Measurements from ENCODE around the gene CRTC3. TPM values are rescaled to one million over a fixed set of nuclear protein-coding genes. Genes with fewer than 3 reads are reported as not detected.
"Not testable (repeated sequence)": the region's sequence is repeated elsewhere in the genome, so short reads cannot be mapped to it uniquely, and the experiment has no call there.

Gene CRTC3
- total RNA-seq, 1 donor = 17.2 TPM

DNA sequence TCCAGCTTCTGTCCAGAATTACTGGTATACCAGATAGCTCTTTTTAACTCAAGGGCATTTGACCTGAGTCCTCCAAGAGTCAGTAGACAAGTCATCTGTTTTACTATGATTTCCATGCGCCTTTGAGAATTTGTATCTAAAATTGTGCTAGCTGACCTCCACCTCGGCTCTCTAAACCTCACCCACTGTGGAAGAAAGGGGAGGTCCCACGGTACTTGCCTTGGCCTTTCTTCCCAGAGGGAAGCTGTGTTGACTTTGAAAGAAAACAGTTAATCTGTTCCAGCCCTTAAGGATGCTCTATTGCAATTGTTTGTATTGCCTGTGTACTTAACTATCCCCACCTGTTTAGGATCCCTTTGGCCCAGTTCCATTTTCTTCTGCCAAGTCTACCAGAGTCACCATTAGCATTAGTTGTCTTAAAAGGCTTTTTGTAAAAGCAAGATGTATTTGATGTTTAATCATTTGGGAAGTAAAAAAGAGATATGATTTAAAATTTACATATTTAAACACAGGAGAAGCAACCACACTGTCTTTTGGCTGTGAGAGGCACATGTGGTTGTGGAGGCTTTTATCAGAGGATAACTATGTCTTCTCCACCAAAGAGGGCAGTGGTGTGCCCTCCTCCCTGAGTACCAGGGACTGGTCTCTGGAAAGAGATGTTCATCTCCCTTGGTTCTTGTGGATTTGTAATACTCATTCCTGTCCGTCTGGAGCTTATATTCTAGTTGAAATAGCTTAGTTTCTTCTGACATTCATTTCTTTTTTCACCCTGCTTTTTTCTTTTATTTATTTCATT lies 88.8 kb downstream of the CRTC3 start:
- DNase-seq (ENCODE audit: low read depth in 2 of 3, low spot score in 2 of 3) = no peak

DNA sequence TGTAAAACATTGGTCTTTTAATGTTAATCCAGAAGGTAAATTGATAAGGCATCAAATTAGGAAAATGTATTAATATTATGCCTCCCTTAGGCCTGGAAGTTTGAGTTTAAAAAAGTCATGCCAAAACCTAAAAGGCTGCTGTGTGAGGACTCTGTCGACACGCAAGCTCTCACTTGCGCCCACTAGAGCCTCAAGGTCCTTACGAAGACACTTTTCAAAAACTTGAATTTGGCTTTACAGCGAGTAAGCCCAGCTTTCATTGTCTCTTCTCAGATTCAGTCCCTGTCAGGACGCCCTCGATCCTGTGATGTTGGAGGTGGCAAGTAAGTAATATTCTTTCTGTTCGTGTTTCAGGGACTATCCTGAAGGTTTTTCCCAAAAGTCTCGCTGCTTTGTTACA lies 89.7 kb downstream of the CRTC3 start:
- no peak for DNase-seq (ENCODE audit: low read depth in 2 of 3, low spot score in 2 of 3)

DNA sequence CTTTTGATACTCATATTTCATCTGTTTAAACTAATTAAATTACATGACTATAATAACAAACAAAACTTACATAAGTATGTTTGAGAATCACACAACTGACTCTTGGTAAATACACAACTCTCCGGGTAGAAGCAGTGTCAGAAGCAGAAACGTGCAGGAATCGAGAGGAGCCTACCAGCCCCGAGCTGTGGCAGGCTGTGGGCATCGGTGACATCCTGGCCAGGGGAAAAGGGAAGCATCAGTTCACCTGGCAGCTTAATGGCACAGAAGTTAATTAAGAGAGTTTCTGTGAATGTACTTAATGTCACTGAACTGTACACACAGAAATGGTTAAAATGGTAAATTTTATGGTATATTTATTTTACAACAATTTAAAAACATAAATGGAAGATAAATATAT lies 90.2 kb downstream of the CRTC3 start:
- DNase-seq (ENCODE audit: low read depth in 2 of 3, low spot score in 2 of 3) = peak in 1 of 3 donors; percentile 9

DNA sequence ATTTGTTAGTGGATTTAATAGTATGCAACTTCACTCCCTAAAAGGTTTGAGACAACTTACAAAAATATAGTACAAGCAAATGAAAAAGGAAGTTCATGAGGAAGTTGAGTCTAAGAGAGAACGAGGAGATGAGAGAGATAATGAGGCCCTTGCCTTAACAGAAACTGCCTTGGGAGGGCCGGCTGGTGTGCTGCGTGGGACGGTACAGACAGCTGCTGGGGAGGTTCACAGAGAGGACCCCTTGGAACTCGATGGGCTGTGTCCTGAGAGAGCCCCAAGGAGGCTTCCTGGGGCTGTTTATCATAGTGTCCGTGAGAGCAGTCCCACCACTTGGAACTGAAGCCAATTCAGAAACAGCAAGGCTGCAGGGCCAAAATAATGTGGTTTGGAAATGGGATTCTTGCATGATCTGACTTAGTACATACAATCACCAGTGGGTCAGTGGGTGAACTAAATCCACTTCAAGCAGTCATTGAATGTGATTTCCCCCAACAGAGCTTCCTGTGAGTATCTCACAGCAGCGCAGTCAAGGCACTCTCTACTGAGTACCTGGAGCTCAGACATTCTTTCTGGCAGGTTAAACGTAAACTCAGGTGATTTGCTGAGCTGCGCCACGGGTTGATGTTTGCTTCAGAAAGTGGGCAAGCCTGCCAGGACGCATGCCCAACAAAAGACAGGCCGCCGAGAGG lies 90.8 kb downstream of the CRTC3 start:
- peak in 1 of 3 donors; percentile 71 for DNase-seq (ENCODE audit: low read depth in 2 of 3, low spot score in 2 of 3)

DNA sequence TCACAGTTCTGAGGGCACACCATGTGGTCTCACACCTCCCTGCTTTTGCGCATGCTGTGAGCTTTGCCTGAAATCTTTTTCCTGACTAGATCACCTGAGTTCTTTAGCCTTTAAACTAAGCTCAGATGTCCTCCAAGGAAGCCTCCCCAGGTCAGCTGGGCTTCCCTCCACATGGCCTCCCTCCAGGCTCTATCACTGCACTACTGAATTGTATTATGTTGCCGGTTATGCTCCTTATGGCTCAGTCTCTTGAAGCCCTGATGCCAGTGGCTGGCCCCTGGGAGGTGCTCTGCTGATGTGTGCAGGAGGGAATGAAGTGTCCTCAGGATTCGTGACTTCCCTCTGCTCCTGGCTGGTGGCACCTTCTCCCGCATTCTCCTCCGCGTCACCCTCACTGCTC lies 94.1 kb downstream of the CRTC3 start:
- no peak for DNase-seq (ENCODE audit: low read depth in 2 of 3, low spot score in 2 of 3)

DNA sequence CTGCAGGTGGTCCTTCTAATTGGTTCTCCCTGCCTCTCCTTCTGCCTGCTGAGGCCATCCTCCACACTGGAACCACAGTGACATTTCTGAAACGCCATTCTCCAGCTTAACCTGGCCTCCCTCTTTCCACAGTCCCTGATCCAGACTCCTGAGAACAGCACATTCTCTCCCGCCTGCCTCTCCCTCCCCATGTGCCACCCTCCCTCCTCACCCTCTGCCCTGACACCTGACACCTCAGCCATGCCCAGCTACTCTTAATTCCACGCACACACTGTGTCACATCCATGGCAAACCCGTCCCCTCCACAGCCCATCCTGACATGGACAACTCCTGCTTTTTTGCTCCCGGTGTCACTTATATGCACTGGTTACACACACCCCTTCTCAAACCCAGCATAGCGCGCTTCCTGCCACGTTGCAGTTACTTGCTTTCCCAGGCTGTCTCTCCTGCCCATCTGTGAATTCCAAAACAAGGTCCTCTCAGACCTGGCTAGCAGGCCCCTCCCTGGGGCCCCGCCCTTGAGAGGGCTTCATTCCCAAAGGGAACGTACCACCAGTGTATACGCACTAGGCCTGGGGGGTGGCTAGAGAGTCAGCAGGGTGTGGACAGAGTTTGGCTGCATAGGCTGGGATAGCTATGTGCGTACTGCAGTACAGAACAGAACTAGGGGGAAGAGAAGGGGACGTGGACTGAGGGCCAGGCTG lies 94.7 kb downstream of the CRTC3 start:
- no peak for DNase-seq (ENCODE audit: low read depth in 2 of 3, low spot score in 2 of 3)

DNA sequence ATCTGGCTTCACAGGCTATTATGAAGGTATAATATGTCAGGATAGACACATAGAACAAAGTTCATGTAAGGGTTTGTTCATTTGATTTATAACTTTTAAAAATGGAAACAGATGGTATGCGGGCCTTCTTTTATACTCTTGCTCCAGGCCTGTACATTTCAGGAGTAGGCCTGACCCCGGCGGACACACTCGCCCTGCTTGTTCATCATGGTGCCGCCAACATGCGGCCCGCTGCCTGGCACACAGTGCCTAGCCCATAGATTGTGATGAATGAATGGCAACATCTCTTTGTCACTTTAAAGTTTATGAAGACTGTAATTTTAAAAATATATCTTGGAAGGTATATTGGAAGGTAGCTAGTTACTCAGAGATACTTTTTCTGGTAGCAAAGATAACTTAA lies 95.3 kb downstream of the CRTC3 start:
- no peak for DNase-seq (ENCODE audit: low read depth in 2 of 3, low spot score in 2 of 3)

DNA sequence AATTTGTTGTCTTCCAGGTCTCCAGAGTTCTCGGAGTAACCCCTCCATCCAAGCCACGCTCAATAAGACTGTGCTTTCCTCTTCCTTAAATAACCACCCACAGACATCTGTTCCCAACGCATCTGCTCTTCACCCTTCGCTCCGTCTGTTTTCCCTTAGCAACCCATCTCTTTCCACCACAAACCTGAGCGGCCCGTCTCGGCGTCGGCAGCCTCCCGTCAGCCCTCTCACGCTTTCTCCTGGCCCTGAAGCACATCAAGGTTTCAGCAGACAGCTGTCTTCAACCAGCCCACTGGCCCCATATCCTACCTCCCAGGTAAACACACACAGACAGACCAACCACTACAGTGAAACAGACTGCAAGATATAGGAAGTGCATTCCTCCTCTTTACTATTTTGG lies 99.5 kb downstream of the CRTC3 start:
- DNase-seq (ENCODE audit: low read depth in 2 of 3, low spot score in 2 of 3) = no peak

DNA sequence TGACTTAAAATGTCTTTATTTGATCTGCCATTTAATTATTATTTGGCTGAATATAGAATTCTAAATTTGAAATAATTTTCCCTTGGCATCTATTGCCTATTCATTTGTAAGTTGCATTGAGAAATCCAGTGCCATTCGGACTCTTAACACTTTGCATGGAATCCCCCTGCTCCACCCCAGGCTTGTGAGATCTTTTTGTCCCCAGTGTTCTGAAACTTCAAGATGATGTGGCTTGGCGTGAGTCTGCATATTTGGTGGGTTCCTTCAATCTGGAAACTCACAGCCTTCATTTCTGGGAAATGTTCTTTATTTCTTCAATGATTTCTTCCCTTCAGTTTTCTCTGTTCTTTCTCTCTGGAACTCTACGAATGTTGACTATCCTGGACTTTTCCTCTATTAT lies 103.6 kb downstream of the CRTC3 start:
- no peak for DNase-seq (ENCODE audit: low read depth in 2 of 3, low spot score in 2 of 3)

DNA sequence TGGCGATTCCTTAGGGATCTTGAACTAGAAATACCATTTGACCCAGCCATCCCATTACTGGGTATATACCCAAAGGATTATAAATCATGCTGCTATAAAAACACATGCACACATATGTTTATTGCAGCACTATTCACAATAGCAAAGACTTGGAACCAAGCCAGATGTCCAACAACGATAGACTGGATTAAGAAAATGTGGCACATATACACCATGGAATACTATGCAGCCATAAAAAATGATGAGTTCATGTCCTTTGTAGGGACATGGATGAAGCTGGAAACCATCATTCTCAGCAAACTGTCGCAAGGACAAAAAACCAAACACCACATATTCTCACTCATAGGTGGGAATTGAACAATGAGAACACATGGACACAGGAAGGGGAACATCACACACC lies 107.3 kb downstream of the CRTC3 start:
- DNase-seq (ENCODE audit: low read depth in 2 of 3, low spot score in 2 of 3) = not testable (repeated sequence)

DNA sequence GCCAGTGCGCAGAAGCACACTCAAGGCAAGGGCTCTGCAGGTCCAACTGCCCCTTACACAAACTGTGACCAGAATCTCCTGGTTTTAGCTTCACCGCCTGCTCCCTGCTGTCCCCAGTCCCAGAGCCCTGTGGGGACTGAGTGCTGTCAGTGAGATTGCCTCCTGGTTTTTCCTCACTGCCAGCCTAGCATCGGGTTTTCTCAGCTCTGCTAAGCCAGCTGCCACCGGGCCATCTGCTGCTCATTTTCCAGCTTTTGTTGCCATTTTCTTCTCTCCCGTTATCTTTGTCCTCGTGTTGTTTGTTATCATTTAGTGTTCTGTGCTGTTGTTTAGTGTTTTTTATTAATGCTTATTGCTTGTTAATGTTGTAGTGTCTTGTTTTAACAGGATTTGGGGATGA lies 108.0 kb downstream of the CRTC3 start:
- no peak for DNase-seq (ENCODE audit: low read depth in 2 of 3, low spot score in 2 of 3)

DNA sequence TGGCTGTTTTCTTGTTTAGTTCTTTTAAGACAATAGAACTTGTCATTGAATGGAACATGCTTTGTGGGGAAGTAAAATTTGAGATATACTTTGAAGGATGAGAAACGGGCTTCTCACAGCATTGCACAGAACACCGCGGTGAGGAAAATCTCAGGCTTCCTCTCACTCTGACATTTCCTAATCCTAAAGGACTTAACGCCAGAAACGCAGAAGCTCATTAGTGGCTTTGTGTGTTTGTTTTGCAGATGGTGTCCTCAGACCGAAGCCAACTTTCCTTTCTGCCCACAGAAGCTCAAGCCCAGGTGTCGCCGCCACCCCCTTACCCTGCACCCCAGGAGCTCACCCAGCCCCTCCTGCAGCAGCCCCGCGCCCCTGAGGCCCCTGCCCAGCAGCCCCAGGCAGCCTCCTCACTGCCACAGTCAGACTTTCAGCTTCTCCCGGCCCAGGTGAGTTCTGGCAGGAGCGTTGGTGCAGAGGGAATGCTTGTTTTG lies 108.5 kb downstream of the CRTC3 start:
- DNase-seq (ENCODE audit: low read depth in 2 of 3, low spot score in 2 of 3) = peak in 1 of 3 donors; percentile 57

DNA sequence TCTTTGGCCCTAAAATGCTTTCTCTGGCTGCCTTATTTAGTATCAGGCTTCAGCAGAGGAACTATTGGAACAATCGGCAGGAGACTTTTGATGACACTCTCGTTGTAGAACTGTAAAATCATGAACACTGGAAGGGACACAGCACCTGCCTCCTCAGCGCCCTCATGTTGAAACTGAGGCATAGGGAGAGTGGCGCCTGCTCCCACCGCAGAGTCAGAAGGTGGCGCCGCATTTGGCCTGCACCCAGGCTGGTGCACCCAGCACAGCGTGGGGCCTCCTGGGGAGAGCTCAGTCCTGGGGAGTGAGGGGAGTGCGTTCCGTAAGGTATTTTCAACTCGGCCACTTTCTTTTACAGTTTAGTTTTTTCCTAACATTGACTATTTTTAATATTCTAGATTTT lies 109.2 kb downstream of the CRTC3 start:
- DNase-seq (ENCODE audit: low read depth in 2 of 3, low spot score in 2 of 3) = no peak

DNA sequence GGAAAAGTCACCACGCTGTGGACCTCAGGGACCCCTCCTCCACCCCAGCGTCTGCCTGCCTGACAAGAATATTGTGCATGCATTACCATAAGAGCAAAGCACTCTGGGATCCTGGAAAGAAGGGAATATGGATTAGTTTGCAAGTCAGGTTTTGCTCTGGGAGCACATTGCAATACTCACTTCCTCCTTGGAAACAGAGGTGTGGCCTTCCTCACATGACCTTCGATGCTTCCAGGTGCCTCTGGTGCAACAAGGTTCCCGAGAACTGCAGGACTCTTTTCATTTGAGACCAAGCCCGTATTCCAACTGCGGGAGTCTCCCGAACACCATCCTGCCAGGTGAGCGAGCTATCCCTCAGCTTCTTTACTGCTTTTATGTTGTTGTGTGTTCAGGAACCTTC lies 111.1 kb downstream of the CRTC3 start:
- no peak for DNase-seq (ENCODE audit: low read depth in 2 of 3, low spot score in 2 of 3)

DNA sequence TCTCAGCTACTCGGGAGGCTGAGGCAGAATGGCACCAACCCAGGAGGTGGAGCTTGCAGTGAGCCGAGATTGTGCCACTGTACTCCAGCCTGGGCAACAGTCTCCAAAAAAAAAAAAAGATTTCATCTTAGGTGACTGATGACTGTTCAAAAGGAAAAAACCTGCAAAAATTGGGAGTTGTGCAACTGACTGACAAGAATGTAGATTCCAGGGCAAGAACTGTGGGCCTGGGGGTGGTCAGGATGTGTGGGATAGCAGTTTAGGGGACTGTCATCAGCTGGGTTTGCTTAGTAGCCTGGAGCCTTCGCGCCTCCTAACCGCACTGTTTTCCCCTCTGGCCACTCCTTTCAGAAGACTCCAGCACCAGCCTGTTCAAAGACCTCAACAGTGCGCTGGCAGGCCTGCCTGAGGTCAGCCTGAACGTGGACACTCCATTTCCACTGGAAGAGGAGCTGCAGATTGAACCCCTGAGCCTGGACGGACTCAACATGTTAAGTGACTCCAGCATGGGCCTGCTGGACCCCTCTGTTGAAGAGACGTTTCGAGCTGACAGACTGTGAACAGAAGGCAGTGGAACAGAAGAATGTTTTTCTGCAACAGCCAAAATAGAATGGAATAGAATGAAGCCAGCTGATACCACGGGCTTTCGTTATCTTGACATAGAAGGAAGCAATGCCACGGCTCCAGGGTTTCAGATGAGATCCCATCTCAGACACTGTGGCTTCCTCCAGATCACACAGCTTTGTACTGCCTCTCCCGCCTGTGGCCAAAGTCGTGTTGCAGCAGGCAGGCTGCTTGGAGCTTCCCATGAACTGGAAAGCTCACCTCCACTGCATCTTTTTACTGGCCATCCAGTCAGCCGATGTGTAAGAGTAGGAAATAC lies 112.1 kb downstream of the CRTC3 start:
- no peak for DNase-seq (ENCODE audit: low read depth in 2 of 3, low spot score in 2 of 3)

DNA sequence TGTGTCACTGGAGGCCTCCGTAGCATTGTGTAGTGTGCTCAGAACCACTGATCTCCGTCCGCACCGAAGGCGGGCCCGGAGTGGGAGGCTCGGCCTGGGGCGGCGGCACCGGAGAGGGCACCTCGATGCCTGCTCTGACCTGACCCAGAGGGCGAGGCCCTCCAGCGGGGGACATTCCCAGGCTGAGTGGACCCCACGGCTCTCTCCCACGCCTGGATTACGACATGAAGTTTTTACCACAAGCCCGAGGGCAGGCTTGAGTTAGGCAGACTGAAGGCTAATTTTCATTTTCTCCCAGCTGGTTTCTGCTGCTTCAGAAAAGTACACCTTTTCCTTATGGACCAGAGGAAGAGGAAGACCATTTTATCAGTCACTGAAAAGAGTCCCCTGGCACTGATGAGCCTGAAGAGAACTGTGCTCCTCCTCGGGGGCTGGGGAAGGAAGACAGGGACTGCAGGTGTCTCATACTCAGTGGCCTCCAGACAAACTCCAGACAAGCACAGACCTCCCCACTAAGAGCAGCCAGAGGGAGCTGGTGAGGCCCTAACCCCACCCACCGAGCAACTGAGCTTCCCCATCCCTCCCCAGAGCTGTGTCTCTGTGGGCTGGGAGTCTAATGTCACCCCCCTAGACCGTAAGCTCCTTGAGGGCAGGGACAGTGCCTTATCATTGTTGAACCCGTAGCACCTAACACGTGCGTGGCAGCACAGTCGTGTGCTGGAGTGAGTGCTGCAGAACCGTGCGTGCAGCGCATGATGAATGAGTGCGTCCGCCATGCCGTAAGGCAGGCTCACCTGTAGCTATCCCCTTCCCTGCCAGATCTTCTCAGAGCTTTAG lies 113.0 kb downstream of the CRTC3 start:
- no peak for DNase-seq (ENCODE audit: low read depth in 2 of 3, low spot score in 2 of 3)

DNA sequence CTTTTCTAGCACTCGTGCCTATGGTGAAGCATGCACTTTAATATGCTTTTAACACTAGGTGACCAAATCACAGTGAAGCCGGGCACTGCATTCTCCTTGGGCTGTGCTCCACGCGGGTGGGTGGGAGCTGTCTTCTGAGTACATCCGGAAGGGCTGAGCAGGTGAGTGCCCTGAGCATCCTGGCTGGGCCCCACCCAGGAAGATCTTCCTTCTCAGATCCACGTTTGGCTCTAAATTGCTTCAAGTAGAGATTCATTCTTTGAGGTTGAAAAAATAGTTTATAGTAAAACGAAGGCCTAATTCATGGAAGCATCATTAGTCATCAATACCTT lies 113.5 kb downstream of the CRTC3 start:
- no peak for DNase-seq (ENCODE audit: low read depth in 2 of 3, low spot score in 2 of 3)

DNA sequence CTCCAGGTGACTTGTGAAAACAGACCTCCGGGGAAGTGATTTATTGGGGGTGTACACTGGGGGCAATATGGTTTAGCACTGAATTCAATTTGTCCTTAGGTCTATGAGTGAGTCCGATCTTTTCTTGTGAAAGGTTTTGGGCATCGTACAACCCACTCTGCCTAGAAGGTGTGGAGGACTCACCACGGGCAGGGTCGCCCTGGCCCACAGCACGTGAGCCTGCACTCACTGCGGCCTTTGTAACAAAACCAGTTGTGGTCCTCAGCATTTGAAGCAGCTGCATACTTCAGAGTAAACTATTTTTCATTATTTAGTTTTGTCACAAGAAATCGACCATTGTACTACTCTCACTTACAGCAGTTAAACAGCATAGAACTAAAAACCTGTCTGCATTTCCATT lies 114.8 kb downstream of the CRTC3 start:
- no peak for DNase-seq (ENCODE audit: low read depth in 2 of 3, low spot score in 2 of 3)

DNA sequence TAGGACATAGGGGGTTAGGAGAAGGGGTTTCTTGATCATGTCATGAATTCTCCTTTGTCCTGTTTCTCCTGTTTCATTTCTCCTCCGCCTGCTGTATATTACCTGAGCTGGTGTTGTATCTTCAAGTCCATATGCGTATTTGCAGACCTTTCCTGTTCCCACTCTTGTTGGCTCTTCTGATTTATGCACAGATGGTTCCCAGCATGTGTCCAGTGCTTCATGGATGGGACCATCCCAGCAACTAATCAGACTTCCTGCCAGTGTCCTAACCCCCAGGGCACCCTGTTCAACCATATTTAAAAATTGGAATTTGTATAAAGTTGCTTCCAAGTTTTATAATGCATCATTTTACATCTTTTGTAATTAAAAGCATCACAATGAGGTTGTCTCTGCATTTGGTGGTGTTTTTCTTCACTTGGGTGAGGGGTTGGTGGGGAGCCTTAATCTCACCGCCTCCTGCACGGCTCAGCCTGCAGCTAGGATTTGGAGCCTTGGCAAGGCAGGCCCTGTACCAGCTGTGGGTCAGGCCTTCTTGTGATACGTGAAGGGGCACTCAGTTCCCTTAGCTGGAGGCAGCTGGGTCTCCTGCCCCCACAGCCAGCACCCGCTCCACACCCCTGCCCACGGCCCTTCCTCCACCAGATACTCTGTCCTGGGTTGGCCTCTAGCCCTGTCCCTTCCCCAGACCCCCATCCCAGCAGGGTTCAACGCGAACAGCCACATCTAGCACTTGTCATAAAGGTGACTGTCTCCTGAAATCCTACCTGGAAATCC lies 115.4 kb downstream of the CRTC3 start:
- no peak for DNase-seq (ENCODE audit: low read depth in 2 of 3, low spot score in 2 of 3)
